Neural progenitor cell (in vitro differentiated cells): Measurements from ENCODE around the gene BEND7.

ENCODE experiments used
- CTCF ChIP-seq: fragments of 200-600 bp; sonication (generic); IDR thresholded peaks from 2 replicates; pipeline ENCODE4 v1.5.1; 2017; ENCODE audit warnings: antibody characterized with exemption, mild to moderate bottlenecking
- EZH2 ChIP-seq: fragments of 200-600 bp; sonication (generic); IDR thresholded peaks from 2 replicates; pipeline ENCODE4 v1.6.1; 2017; ENCODE audit warnings: antibody characterized with exemption, mild to moderate bottlenecking, moderate library complexity
- EZH2phosphoT487 ChIP-seq: fragments of 200-600 bp; sonication (generic); IDR thresholded peaks from 2 replicates; pipeline ENCODE4 v1.6.1; 2017; ENCODE audit warnings: antibody characterized with exemption

- TF ChIP-seq CTCF = peak; percentile 36
- TF ChIP-seq EZH2 = no peak
- TF ChIP-seq EZH2phosphoT487 = no peak
Measured at GRCh38 chr10:13485623-13486022, 43.2 kb downstream of the BEND7 start.
